GM19455 (cell line): Measurements from ENCODE around the gene RAP1GAP2.
"Not testable (repeated sequence)": the region's sequence is repeated elsewhere in the genome, so short reads cannot be mapped to it uniquely, and the experiment has no call there.

Experiments
- ATAC-seq: cut with Tn5 transposase; IDR thresholded peaks from one replicate; pipeline ENCODE4 v1.9.1; 2021; ENCODE audit not compliant: unreplicated experiment

The RAP1GAP2 gene

GRCh38 chr17:2991396-2992180, 195.3 kb downstream of the RAP1GAP2 start:
- ATAC-seq = not testable (repeated sequence)

- no peak for ATAC-seq
Measured at GRCh38 chr17:2994441-2994840, 198.2 kb downstream of the RAP1GAP2 start.

- no peak for ATAC-seq
Measured at GRCh38 chr17:2995377-2995776, 199.1 kb downstream of the RAP1GAP2 start.

- ATAC-seq = no peak
Measured at GRCh38 chr17:2995886-2996809, 199.9 kb downstream of the RAP1GAP2 start.

DNA sequence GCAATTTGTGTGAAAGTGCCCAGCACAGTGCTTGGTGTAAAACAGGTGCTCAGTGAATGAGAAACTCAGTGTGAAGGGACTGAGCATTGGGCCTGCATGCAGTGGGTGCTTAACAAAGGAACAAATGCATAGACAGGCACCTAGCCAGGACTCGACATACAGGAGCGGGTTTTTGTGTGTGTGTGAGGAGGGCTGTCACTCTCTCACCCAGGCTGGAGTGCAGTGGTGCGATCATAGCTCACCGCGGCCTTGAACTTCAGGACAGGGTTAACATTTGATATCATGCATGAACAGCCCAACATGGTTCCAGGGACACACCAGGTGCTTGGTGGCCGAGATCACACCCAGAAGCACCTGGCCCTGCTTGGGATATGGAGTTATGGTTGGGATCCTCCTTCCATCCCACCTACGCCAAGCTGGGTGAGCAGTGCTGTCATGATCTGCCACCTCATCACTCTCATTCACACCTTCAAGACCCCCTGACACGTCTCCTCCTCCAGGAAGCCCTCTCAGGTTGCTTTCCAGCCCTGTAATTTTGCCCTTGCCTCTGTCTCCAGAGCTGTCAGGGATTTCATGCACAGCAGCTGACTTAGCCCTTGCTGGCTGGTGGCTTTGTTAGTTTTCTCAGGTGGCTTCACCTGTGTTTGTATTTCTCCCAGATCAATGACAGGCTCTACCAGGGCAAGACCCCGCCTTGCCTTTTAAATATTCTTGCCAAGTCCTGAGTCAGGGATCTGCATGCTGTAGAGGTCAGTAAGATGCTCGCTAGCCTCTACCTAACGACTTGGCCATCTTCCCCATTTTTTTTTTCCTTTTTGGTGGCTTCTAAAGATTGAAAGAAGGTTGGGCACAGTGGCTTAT, 200.8 kb downstream of the RAP1GAP2 start:
- ATAC-seq = no peak

GRCh38 chr17:2998469-2998901, 202.2 kb downstream of the RAP1GAP2 start:
- not testable (repeated sequence) for ATAC-seq

GRCh38 chr17:3002538-3003295, 206.5 kb downstream of the RAP1GAP2 start:
- ATAC-seq = peak; percentile 70

DNA sequence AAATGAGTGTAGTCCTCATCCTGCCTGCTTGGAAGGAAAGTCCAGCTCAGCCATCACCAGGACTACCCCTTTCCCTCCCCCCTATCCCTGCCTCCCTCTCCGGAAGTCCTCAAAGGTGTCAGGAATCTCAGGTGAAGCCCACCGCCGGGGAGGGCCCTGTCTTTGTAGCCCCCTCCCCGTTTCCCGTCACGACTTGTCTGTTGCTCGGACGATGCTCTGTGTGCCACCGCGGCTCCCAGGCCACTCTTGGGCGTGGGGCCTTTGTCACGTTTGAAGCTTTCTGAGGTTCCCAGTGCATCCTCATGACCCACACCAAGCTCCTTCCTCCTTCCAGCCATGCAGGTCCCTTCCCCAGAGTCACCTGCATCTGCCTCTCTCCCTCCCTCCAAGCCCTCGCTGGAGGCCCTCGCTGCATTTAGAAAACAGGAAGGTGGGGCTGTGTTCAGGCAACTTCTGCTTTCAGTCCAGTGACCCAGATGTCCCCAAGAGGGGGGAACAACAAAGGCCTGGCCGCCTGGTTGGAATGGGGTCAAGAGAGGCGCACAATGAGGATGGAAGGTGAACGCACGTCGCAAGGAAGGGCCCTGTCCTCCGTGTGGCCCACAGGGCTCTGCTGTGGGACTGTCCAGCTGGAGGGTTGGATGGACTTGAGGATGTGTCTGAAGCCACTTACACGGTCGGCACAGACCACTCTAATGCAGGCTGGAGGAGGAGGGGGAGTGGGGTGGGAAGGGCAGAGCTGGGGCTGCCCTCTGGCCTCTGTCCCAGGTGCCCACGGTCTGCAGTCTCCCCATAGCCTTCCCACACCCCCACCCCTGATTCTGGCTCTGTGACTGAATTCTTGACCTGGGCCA, 207.3 kb downstream of the RAP1GAP2 start:
- peak; percentile 24 for ATAC-seq

- no peak for ATAC-seq
Measured at GRCh38 chr17:3004150-3004801, 208.0 kb downstream of the RAP1GAP2 start.

- ATAC-seq = no peak
Measured at GRCh38 chr17:3004925-3005324, 208.7 kb downstream of the RAP1GAP2 start.

DNA sequence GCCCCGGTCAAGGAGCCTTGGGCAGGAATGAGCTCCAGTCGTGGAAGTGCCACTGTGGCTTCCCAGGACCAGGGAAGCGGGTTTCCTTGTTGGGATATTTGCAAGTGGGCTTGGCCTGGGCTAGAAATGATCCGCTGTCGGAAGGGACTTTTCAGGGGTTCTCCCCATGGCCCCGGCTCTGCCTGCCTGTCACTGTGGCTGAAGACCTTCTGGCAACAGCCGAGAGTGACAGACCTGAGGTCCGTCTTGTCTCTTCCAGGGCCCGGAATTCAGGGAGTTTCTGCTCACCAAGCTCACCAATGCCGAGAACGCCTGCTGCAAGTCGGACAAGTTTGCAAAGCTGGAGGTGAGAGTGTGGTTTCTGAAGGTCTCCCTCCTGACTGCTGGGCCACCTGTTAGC, 209.5 kb downstream of the RAP1GAP2 start:
- no peak for ATAC-seq

DNA sequence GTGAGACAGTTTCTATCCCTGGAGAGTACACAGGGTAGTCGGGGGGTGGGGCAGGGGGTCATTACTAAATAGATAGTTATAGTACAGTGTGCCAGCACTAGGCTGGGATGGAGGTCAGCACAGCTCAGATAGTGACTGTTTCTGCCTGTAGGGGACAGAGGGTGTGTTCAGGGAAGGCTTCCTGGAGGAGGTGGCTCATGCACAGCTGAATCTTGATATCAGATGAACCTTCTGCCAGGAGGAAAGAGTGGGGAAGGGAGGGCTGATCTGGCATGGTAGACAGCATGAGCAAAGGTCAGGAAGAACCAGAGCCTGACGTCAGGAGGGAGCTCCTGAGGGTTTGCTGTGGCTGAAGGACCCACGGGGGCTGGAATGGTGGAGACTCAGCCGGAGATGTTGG, 210.6 kb downstream of the RAP1GAP2 start:
- no peak for ATAC-seq

DNA sequence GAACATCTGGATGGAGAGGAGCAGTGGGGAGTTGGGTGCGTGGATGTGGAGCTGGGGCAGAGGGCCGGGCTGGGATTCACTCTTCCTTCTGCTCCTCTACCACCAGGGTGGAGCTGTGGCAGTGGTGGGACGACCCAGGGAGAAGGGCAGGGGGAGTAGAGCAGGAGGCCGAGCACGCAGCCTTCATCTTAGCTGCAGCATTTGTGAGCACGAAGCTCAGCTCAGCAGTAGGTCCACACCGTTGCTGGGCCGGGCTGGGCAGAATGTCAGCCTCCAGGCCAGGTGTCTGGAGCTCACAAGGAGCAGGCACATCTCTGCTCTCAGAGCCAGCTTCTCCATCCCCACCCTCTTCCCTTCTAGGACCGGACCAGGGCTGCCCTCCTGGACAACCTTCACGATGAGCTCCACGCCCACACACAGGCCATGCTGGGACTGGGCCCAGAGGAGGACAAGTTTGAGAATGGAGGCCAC, 211.4 kb downstream of the RAP1GAP2 start:
- no peak for ATAC-seq

- ATAC-seq = no peak
Measured at GRCh38 chr17:3008336-3009288, 212.4 kb downstream of the RAP1GAP2 start.

GRCh38 chr17:3009411-3009920, 213.2 kb downstream of the RAP1GAP2 start:
- no peak for ATAC-seq

GRCh38 chr17:3011891-3012290, 215.7 kb downstream of the RAP1GAP2 start:
- no peak for ATAC-seq

- ATAC-seq = no peak
Measured at GRCh38 chr17:3012926-3013581, 216.8 kb downstream of the RAP1GAP2 start.
